ENCODE data around the gene NECTIN4.

DNA sequence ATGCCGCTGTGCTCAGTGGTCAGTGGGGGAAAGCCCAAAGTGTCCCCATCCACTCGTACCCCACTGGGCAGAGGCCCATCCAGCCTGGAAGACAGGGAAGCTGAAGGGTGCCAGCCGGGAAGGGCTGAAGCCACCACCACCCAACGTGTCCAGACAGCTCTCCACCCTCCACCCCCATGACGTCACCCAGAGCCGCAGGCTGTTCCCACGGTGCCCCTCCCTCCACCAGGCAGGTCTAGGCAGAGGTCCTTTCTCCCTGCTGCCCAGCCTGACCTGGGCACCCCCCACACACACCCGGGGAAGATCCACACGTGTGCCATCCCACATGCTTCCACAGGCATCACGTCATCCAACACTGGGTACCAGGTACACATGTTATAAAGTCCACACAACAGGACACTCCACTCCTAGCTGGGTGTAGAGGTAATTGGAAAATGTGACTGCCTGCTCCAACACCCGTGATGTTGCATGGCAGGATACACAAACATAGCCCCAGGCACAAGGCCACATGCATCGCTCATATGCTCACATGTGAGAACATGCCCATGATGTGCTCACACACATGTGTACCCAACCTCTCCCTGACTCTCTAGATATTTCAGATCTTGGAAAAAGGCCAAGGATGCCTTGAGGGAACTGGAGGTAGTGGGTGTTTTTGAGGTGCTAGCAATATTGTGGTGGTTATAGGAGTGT is 14.5 kb downstream of the NECTIN4 start:
- TF ChIP-seq POLR2A (IDR thresholded peaks at IDR 0.05): no peak
- no peak for TF ChIP-seq CTCF (IDR thresholded peaks at IDR 0.05 in 4 of 5, conservative IDR thresholded peaks at IDR 0.05 in 1 of 5)

All from gastrocnemius medialis (tissue), 4 donors.